Cardiac muscle cell (in vitro differentiated cells and primary cell): ENCODE measurements around the gene ZMYM1. TPM values are rescaled to one million over a fixed set of nuclear protein-coding genes. Genes with fewer than 3 reads are reported as not detected.

ENCODE experiments used
- DNase-seq, 2 donors: peaks; one replicate each; pipeline versions ENCODE4 v3.0.0 to v3.0.0-alpha.2; 2010 to 2017; ENCODE audit warnings: low read depth in 1 of 2, low spot score in 1 of 2
- H3K27ac ChIP-seq: fragments of 200-600 bp; sonication (generic); 2 replicates; pipeline ENCODE4 v1.5.1; 2016
- H3K27me3 ChIP-seq: fragments of 200-600 bp; sonication (generic); 2 replicates; pipeline ENCODE4 v1.6.0; 2016; ENCODE audit warnings: control low read depth
- H3K36me3 ChIP-seq: fragments of 200-600 bp; sonication (generic); 2 replicates; pipeline ENCODE4 v1.5.1; 2016; ENCODE audit warnings: control low read depth
- H3K4me1 ChIP-seq: fragments of 200-600 bp; sonication (generic); 2 replicates; pipeline ENCODE4 v1.8.1; 2017; ENCODE audit warnings: low read depth, mild to moderate bottlenecking, mixed run types
- H3K4me3 ChIP-seq: fragments of 200-600 bp; sonication (generic); 2 replicates; pipeline ENCODE4 v1.5.1; 2016; ENCODE audit warnings: mild to moderate bottlenecking
- H3K9me3 ChIP-seq: fragments of 200-600 bp; sonication (generic); 2 replicates; pipeline ENCODE4 v1.5.1; 2017; ENCODE audit warnings: low read depth, mild to moderate bottlenecking, control low read depth
- polyA plus RNA-seq: library from polyadenylated mRNA; unstranded; fragments of >200 nt; fragmentation: Nextera tagmentation; extraction: Ambion mirVana; gene quantifications from 2 replicates; pipeline ENCODE4 v1.2.1, GENCODE V29; 2016
- total RNA-seq: library from RNA; depleted of rRNA; stranded (reverse); fragments of >200 nt; gene quantifications from 2 replicates; pipeline ENCODE4 v1.2.3, GENCODE V29; 2016
- TF ChIP-seq, protein P1 (sequence below): IDR thresholded peaks from 2 replicates; pipeline ENCODE4 v1.5.1; 2012; ENCODE audit warnings: low read depth, mild to moderate bottlenecking, low read length

Gene ZMYM1
- total and polyA plus RNA-seq, 2 experiments from 2014 or later = 7.5 to 12.2 TPM

GRCh38 chr1:35033346-35033745 is 45.8 kb upstream of the ZMYM1 start:
- no peak for DNase-seq
- no peak overlapping the region for H3K4me3 ChIP-seq
- no peaks in the 10 kb centered on the region for H3K27me3 ChIP-seq
- peaks cover 5% of the 10 kb centered on the region for H3K4me1 ChIP-seq
- H3K9me3 ChIP-seq = no peaks in the 10 kb centered on the region
- H3K27ac ChIP-seq = no peak overlapping the region
- H3K36me3 ChIP-seq = no peaks in the 10 kb centered on the region
- TF ChIP-seq, protein P1, sequence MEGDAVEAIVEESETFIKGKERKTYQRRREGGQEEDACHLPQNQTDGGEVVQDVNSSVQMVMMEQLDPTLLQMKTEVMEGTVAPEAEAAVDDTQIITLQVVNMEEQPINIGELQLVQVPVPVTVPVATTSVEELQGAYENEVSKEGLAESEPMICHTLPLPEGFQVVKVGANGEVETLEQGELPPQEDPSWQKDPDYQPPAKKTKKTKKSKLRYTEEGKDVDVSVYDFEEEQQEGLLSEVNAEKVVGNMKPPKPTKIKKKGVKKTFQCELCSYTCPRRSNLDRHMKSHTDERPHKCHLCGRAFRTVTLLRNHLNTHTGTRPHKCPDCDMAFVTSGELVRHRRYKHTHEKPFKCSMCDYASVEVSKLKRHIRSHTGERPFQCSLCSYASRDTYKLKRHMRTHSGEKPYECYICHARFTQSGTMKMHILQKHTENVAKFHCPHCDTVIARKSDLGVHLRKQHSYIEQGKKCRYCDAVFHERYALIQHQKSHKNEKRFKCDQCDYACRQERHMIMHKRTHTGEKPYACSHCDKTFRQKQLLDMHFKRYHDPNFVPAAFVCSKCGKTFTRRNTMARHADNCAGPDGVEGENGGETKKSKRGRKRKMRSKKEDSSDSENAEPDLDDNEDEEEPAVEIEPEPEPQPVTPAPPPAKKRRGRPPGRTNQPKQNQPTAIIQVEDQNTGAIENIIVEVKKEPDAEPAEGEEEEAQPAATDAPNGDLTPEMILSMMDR = no peak

DNA sequence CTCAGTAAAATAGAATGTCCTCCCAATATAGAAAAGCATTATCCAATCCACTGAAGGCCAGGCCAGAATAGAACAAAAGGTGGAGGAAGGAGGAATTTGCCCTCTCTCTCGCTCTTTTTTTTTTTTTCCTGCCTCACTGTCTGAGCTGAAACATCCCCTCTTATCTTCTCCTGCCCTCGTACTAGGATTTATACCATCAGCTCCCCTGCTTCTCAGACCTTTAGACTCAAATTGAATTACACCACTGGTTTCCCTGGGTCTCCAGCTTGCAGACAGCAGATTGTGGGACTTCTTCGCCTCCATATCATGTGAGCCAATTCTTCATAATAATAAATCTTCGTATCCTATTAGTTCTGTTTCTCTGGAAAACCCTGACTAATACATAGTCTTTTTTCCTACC is 42.6 kb upstream of the ZMYM1 start:
- no peaks in the 10 kb centered on the region for H3K27me3 ChIP-seq
- H3K36me3 ChIP-seq = no peaks in the 10 kb centered on the region
- no peak overlapping the region for H3K4me3 ChIP-seq
- H3K27ac ChIP-seq = no peak overlapping the region
- H3K9me3 ChIP-seq = no peaks in the 10 kb centered on the region
- TF ChIP-seq, protein P1 = no peak
- DNase-seq = no peak
- no peaks in the 10 kb centered on the region for H3K4me1 ChIP-seq

DNA sequence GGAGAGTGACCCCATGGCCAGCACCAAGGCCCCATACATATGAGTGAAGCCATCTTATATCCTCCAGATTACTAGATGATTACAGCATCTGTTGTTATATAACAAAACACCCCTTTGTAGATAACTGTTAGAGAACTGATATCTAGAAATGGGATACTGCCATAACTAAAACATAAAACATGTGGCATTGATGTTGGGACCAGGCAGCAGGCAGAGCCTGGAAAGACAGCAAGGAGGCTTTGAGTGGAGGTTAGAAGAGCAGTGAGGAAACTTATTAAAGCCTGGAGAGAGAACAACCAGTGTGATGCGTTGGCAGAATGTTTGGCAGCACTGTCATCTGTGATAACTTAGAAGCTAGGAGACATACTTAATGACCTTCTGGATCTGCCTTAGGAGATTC is 42.0 kb upstream of the ZMYM1 start:
- TF ChIP-seq, protein P1 = no peak
- Histone ChIP-seq H3K4me1 (no peaks in the 10 kb centered on the region), H3K27me3 (no peaks in the 10 kb centered on the region), H3K9me3 (no peaks in the 10 kb centered on the region), H3K27ac (no peak overlapping the region), H3K36me3 (no peaks in the 10 kb centered on the region), H3K4me3 (no peak overlapping the region)
- DNase-seq = no peak

GRCh38 chr1:35038723-35039122 is 40.5 kb upstream of the ZMYM1 start:
- TF ChIP-seq, protein P1 = no peak
- H3K4me3 ChIP-seq = no peak overlapping the region
- no peak overlapping the region for H3K27ac ChIP-seq
- H3K27me3 ChIP-seq = no peaks in the 10 kb centered on the region
- no peak for DNase-seq
- no peaks in the 10 kb centered on the region for H3K4me1 ChIP-seq
- no peaks in the 10 kb centered on the region for H3K36me3 ChIP-seq
- no peaks in the 10 kb centered on the region for H3K9me3 ChIP-seq

- Histone ChIP-seq H3K27ac (no peak overlapping the region), H3K9me3 (no peaks in the 10 kb centered on the region), H3K4me1 (no peaks in the 10 kb centered on the region), H3K27me3 (no peaks in the 10 kb centered on the region), H3K4me3 (no peak overlapping the region), H3K36me3 (no peaks in the 10 kb centered on the region)
- DNase-seq = no peak
- TF ChIP-seq, protein P1 = no peak
These were observed 35.7 kb upstream of the ZMYM1 start for GRCh38 chr1:35043498-35043897.

DNA sequence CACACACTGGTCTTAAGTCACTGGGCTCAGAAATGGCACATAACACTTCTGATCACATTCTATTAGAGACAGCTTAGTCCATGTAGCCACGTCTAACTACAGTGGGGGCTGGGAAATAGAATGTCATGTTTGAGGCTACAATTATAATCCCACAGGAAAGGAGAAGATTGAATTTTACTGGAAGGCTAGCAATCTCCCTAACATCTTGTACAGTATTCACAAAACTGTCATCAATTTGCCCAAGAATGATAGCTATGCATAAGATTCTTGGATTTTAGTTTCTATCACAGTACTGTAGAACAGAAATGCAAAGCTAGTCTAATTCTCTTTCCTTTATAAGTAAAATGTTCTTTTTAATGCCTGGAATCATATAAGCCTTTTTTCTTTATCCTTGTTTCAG is 34.8 kb upstream of the ZMYM1 start:
- no peaks in the 10 kb centered on the region for H3K4me1 ChIP-seq
- no peaks in the 10 kb centered on the region for H3K27me3 ChIP-seq
- H3K4me3 ChIP-seq = no peak overlapping the region
- H3K9me3 ChIP-seq = no peaks in the 10 kb centered on the region
- no peak overlapping the region for H3K27ac ChIP-seq
- H3K36me3 ChIP-seq = no peaks in the 10 kb centered on the region
- TF ChIP-seq, protein P1 = no peak
- no peak for DNase-seq
